ENCODE data around the gene RBL2. TPM values are rescaled to one million over a fixed set of nuclear protein-coding genes. Genes with fewer than 3 reads are reported as not detected.
"Not testable (repeated sequence)": the region's sequence is repeated elsewhere in the genome, so short reads cannot be mapped to it uniquely, and the experiment has no call there.

The RBL2 gene
- total and polyA plus RNA-seq, 5 donors: 26.2 to 47.4 (median 44.5) TPM

DNA sequence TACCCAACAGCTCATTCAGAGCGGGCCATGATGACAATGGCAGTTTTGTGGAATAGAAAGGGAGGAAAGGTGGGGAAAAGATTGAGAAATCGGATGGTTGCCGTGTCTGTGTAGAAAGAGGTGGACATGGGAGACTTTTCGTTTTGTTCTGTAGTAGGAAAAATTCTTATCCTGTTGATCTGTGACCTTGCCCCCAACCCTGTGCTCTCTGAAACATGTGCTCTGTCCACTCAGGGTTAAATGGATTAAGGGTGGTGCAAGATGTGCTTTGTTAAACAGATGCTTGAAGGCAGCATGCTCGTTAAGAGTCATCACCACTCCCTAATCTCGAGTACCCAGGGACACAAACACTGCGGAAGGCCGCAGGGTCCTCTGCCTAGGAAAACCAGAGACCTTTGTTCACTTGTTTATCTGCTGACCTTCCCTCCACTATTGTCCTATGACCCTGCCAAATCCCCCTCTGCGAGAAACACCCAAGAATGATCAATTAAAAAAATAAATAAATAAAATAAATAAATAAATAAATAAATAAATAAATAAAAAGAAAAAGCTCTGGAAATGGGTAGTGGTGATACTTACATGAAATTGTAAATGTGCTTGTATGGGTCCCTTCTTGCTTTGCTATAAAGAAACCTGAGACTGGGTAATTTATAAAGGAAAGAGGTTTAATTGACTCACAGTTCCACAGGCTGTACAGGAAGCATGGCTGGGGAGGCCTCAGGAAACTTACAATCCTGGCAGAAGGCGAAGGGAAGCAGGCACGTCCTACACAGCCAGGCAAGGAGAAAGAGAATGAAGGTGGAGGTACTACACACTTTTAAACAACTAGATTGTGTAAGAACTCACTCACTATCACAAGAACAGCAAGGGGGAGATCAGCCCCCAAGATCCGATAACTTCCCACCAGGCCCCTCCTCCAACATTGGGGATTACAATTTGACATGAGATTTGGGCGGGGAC is 105.8 kb downstream of the RBL2 start:
- H3K4me3 ChIP-seq (ENCODE audit: low read length); H3K4me1 ChIP-seq (ENCODE audit: control insufficient read depth, insufficient read depth, low read length); H3K27ac ChIP-seq (ENCODE audit: low read length); H3K9me3 ChIP-seq (ENCODE audit: control insufficient read depth, low read length); H3K27me3 ChIP-seq (ENCODE audit: control insufficient read depth, insufficient read depth); intact Hi-C loops (cut with DNase I); ATAC-seq; DNase-seq: not testable (repeated sequence)
- WGBS: 83% methylated on average over 13 of the region's 13 CpGs

Other genes with a start within 250 kb of the RBL2 start
- gene AKTIP, start 68.7 kb downstream of the RBL2 start, total RNA-seq: 10 to 100 TPM; 68.1 to 74.7 (median 70.5) TPM
- 49.5 TPM for gene AKTIP, start 68.7 kb downstream of the RBL2 start, polyA plus RNA-seq